Natural killer cell (primary cell): ENCODE measurements around the gene ISLR2. TPM values are rescaled to one million over a fixed set of nuclear protein-coding genes. Genes with fewer than 3 reads are reported as not detected.

Source experiments
- ATAC-seq, 3 donors: fragments of 150-1000 bp in 2 of 3; fragments of 200-7000 bp in 1 of 3; cut with Tn5 transposase; 1 replicate in 1 of 3; 2 replicates in 2 of 3; pipeline ENCODE4 v1.10.0; 2021; ENCODE audit warnings: mild to moderate bottlenecking in 2 of 3, moderate library complexity in 2 of 3
- DNase-seq, 2 donors: peaks; one replicate each; pipeline versions ENCODE4 v3.0.0 to v3.0.0-alpha.2; 2013 to 2021; ENCODE audit warnings: mixed read lengths in 1 of 2
- H3K27ac ChIP-seq: one replicate; pipeline ENCODE4 v1.5.1; 2013; ENCODE audit warnings: mild to moderate bottlenecking, low read length
- H3K27me3 ChIP-seq: one replicate; pipeline ENCODE4 v1.6.1; 2013; ENCODE audit warnings: low read length; ENCODE audit not compliant: control insufficient read depth, insufficient read depth
- H3K36me3 ChIP-seq: one replicate; pipeline ENCODE4 v1.6.1; 2013; ENCODE audit warnings: low read length; ENCODE audit not compliant: control insufficient read depth, insufficient read depth
- H3K4me1 ChIP-seq: one replicate; pipeline ENCODE4 v1.6.1; 2013; ENCODE audit warnings: low read length; ENCODE audit not compliant: control insufficient read depth, insufficient read depth
- H3K4me3 ChIP-seq: one replicate; pipeline ENCODE4 v1.5.1; 2013; ENCODE audit warnings: low read length
- H3K9me3 ChIP-seq: one replicate; pipeline ENCODE4 v1.6.1; 2013; ENCODE audit warnings: low read length; ENCODE audit not compliant: control insufficient read depth, insufficient read depth
- H3K27ac Mint-ChIP-seq, 2 donors: one replicate each; pipeline ENCODE4 v1.8.0; 2022; ENCODE audit warnings: mild to moderate bottlenecking in 2 of 2, mixed read lengths in 2 of 2, moderate library complexity in 1 of 2
- H3K27me3 Mint-ChIP-seq, 2 donors: one replicate each; pipeline ENCODE4 v1.8.0; 2022; ENCODE audit warnings: low read depth in 2 of 2, mixed read lengths in 2 of 2
- H3K36me3 Mint-ChIP-seq: one replicate; pipeline ENCODE4 v1.8.0; 2022; ENCODE audit warnings: mixed read lengths
- H3K4me1 Mint-ChIP-seq, 2 donors: one replicate each; pipeline ENCODE4 v1.8.0; 2022; ENCODE audit warnings: mixed read lengths in 2 of 2
- H3K4me3 Mint-ChIP-seq: one replicate; pipeline ENCODE4 v1.8.0; 2022; ENCODE audit warnings: mild to moderate bottlenecking, moderate library complexity, mixed read lengths
- H3K9me3 Mint-ChIP-seq, 2 donors: one replicate each; pipeline ENCODE4 v1.8.0; 2022; ENCODE audit warnings: mixed read lengths in 2 of 2
- CTCF ChIP-seq: fragments of 200-600 bp; IDR thresholded peaks from one replicate; pipeline ENCODE4 v1.8.0; 2022; ENCODE audit warnings: antibody characterized with exemption
- WGBS: methylation state at CpG from one replicate; pipeline ENCODE4 v1.1.7; 2013; ENCODE audit warnings: missing lambda C conversion rate; ENCODE audit not compliant: insufficient coverage; 5-methylcytosine and 5-hydroxymethylcytosine counted together
- intact Hi-C: fragments of 100-400 bp; cut with micrococcal nuclease; formaldehyde crosslinking; loops from one replicate; pipeline ENCODE4 v1.14.2; 2022
- total RNA-seq, 4 donors: library from RNA; stranded (reverse); fragments of 120-200 nt in 1 of 4; gene quantifications; one replicate each; pipeline versions ENCODE4 v1.2.3 to v1.2.4, GENCODE V29; 2013 to 2022

Gene ISLR2
- total RNA-seq, 3 donors from 2014 or later (not counting 1 experiment from before 2014, with no cell fraction given), result not detected

- Histone ChIP-seq H3K27ac (no peak overlapping the region), H3K27me3 (peaks cover 58% of the 10 kb centered on the region), H3K4me3 (no peak overlapping the region), H3K9me3 (no peaks in the 10 kb centered on the region), H3K36me3 (no peaks in the 10 kb centered on the region), H3K4me1 (peaks cover 22% of the 10 kb centered on the region)
- no peak for DNase-seq
- Mint-ChIP-seq H3K9me3 (no peaks in the 10 kb centered on the region), H3K27ac (no peak overlapping the region), H3K36me3 (no peaks in the 10 kb centered on the region), H3K4me1 (peaks cover 10% of the 10 kb centered on the region in 2 donors), H3K4me3 (no peak overlapping the region), H3K27me3 (peaks cover 55 to 78% of the 10 kb centered on the region in 2 donors)
- 12% methylated on average over 71 of the region's 71 CpGs for WGBS
- intact Hi-C loops, result no loop called here
- ATAC-seq, result no peak
- TF ChIP-seq CTCF, result no peak
Observed at GRCh38 chr15:74133694-74134386, 3.5 kb downstream of the ISLR2 start.

- Histone ChIP-seq H3K4me3 (no peak overlapping the region), H3K9me3 (no peaks in the 10 kb centered on the region), H3K27me3 (peaks cover 52% of the 10 kb centered on the region), H3K4me1 (peaks cover 20% of the 10 kb centered on the region), H3K36me3 (no peaks in the 10 kb centered on the region), H3K27ac (no peak overlapping the region)
- Mint-ChIP-seq H3K4me3 (peak overlapping the region; percentile 9), H3K27me3 (peaks cover 58 to 77% of the 10 kb centered on the region in 2 donors), H3K36me3 (no peaks in the 10 kb centered on the region), H3K27ac (no peak overlapping the region), H3K9me3 (no peaks in the 10 kb centered on the region), H3K4me1 (peaks cover 10% of the 10 kb centered on the region in 2 donors)
- ATAC-seq (no peak), DNase-seq (no peak)
- no peak for TF ChIP-seq CTCF
- intact Hi-C loops, result no loop called here
- 11% methylated on average over 53 of the region's 53 CpGs for WGBS
Observed at GRCh38 chr15:74134387-74135027, 4.1 kb downstream of the ISLR2 start.

- no peaks in the 10 kb centered on the region for H3K9me3 Mint-ChIP-seq
Observed at GRCh38 chr15:74135041-74135565, 4.7 kb downstream of the ISLR2 start.

More at GRCh38 chr15:74135041-74135565, 4.7 kb downstream of the ISLR2 start:
- WGBS, result 10% methylated on average over 26 of the region's 27 CpGs
- Mint-ChIP-seq H3K36me3 (no peaks in the 10 kb centered on the region), H3K27me3 (peaks cover 56 to 77% of the 10 kb centered on the region in 2 donors), H3K4me3 (peak overlapping the region; percentile 9), H3K4me1 (peaks cover 10% of the 10 kb centered on the region in 2 donors), H3K27ac (no peak overlapping the region)
- Histone ChIP-seq H3K27ac (no peak overlapping the region), H3K36me3 (no peaks in the 10 kb centered on the region), H3K9me3 (no peaks in the 10 kb centered on the region), H3K27me3 (peaks cover 49% of the 10 kb centered on the region), H3K4me3 (no peak overlapping the region), H3K4me1 (peaks cover 20% of the 10 kb centered on the region)
- no peak for TF ChIP-seq CTCF
- DNase-seq (no peak), ATAC-seq (no peak)
- intact Hi-C loops, result no loop called here
